GM18511 (cell line): Measurements from ENCODE around the gene TPCN1.

Experiments used
- ATAC-seq: cut with Tn5 transposase; IDR thresholded peaks from one replicate; pipeline ENCODE4 v1.9.1; 2021; ENCODE audit warnings: mild to moderate bottlenecking, moderate library complexity; ENCODE audit not compliant: unreplicated experiment

Gene TPCN1

GRCh38 chr12:113257564-113257963, 36.3 kb downstream of the TPCN1 start:
- ATAC-seq, result no peak

- ATAC-seq, result no peak
Measured at GRCh38 chr12:113260127-113260526, 38.9 kb downstream of the TPCN1 start.

GRCh38 chr12:113260636-113261300, 39.5 kb downstream of the TPCN1 start:
- ATAC-seq, result no peak

- no peak for ATAC-seq
Measured at GRCh38 chr12:113261847-113262470, 40.7 kb downstream of the TPCN1 start.

- no peak for ATAC-seq
Measured at GRCh38 chr12:113262710-113263109, 41.4 kb downstream of the TPCN1 start.

GRCh38 chr12:113263431-113263963, 42.2 kb downstream of the TPCN1 start:
- no peak for ATAC-seq

- ATAC-seq, result no peak
Measured at GRCh38 chr12:113266106-113266895, 45.0 kb downstream of the TPCN1 start.

GRCh38 chr12:113267621-113268020, 46.4 kb downstream of the TPCN1 start:
- no peak for ATAC-seq

GRCh38 chr12:113268136-113268535, 46.9 kb downstream of the TPCN1 start:
- ATAC-seq, result no peak

GRCh38 chr12:113268621-113269020, 47.4 kb downstream of the TPCN1 start:
- no peak for ATAC-seq

GRCh38 chr12:113269257-113269943, 48.1 kb downstream of the TPCN1 start:
- ATAC-seq, result no peak

- ATAC-seq, result no peak
Measured at GRCh38 chr12:113270709-113271009, 49.4 kb downstream of the TPCN1 start.

GRCh38 chr12:113271466-113271852, 50.2 kb downstream of the TPCN1 start:
- ATAC-seq, result no peak

GRCh38 chr12:113271853-113272561, 50.7 kb downstream of the TPCN1 start:
- no peak for ATAC-seq

- ATAC-seq, result no peak
Measured at GRCh38 chr12:113273053-113273725, 51.9 kb downstream of the TPCN1 start.

- no peak for ATAC-seq
Measured at GRCh38 chr12:113274848-113275247, 53.6 kb downstream of the TPCN1 start.

- ATAC-seq, result no peak
Measured at GRCh38 chr12:113276306-113276705, 55.0 kb downstream of the TPCN1 start.

GRCh38 chr12:113276946-113277500, 55.8 kb downstream of the TPCN1 start:
- ATAC-seq, result no peak

GRCh38 chr12:113277511-113277910, 56.2 kb downstream of the TPCN1 start:
- ATAC-seq, result no peak

- no peak for ATAC-seq
Measured at GRCh38 chr12:113278141-113278540, 56.9 kb downstream of the TPCN1 start.
